ENCODE measurements around the gene WWC2. TPM values are rescaled to one million over a fixed set of nuclear protein-coding genes. Genes with fewer than 3 reads are reported as not detected.
"Not testable (repeated sequence)": the region's sequence is repeated elsewhere in the genome, so short reads cannot be mapped to it uniquely, and the experiment has no call there.

Gene WWC2
- total and polyA plus RNA-seq, 2 donors (not counting 3 experiments of a cell fraction or from before 2014, with no cell fraction given) = 12.9 to 52.2 TPM

DNA sequence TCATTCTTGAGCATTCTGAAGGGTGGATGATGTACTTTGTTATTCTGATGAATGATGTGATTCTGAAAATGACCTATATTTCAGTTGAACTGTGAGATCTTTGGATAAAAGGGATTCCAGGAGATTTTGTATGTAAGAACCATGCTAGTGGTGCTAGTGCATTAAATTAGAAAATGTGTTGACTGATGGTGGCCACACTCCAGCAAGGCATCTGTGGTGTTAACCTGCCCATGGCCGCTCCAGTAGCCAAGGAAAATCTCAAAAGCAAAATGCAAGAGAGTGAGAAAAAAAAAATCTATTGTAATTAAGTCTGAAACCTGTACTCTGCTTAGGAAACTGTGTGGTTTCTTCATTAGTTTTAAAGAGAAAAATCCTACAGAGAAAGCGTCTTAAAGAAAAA lies 93.5 kb downstream of the WWC2 start:
- H4K20me1 ChIP-seq (replicated peaks; ENCODE audit: control insufficient read depth, extremely low read depth, insufficient read depth, low read length) = peaks cover 3% of the 10 kb centered on the region
- H3K9me1 ChIP-seq (replicated peaks; ENCODE audit: control insufficient read depth, extremely low read depth, insufficient read depth, low read length) = no peaks in the 10 kb centered on the region
- TF ChIP-seq POLR2A (IDR thresholded peaks at IDR 0.05; ENCODE audit: low read depth, low read length) = no peak
- TF ChIP-seq, protein P1, sequence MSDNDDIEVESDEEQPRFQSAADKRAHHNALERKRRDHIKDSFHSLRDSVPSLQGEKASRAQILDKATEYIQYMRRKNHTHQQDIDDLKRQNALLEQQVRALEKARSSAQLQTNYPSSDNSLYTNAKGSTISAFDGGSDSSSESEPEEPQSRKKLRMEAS (IDR thresholded peaks at IDR 0.05; ENCODE audit: insufficient read depth, insufficient read length) = no peak
- no peak for TF ChIP-seq GATA2 (IDR thresholded peaks at IDR 0.05; ENCODE audit: insufficient read depth, insufficient read length, low read depth, low read length)
- TF ChIP-seq POLR2AphosphoS5 (IDR thresholded peaks at IDR 0.05; ENCODE audit: insufficient read depth, low read depth, low read length) = no peak
- no peak for TF ChIP-seq EZH2 (IDR thresholded peaks at IDR 0.05; ENCODE audit: borderline replicate concordance, low read depth, low read length, severe bottlenecking)
- TF ChIP-seq JUN (IDR thresholded peaks at IDR 0.05; ENCODE audit: borderline replicate concordance, insufficient read depth, insufficient read length, low read depth) = no peak
- TF ChIP-seq, protein P2, sequence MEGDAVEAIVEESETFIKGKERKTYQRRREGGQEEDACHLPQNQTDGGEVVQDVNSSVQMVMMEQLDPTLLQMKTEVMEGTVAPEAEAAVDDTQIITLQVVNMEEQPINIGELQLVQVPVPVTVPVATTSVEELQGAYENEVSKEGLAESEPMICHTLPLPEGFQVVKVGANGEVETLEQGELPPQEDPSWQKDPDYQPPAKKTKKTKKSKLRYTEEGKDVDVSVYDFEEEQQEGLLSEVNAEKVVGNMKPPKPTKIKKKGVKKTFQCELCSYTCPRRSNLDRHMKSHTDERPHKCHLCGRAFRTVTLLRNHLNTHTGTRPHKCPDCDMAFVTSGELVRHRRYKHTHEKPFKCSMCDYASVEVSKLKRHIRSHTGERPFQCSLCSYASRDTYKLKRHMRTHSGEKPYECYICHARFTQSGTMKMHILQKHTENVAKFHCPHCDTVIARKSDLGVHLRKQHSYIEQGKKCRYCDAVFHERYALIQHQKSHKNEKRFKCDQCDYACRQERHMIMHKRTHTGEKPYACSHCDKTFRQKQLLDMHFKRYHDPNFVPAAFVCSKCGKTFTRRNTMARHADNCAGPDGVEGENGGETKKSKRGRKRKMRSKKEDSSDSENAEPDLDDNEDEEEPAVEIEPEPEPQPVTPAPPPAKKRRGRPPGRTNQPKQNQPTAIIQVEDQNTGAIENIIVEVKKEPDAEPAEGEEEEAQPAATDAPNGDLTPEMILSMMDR (IDR thresholded peaks at IDR 0.05; ENCODE audit: extremely low read depth in 1 of 2, insufficient read depth in 1 of 2, low read depth in 1 of 2, low read length in 2 of 2) = no peak
- TF ChIP-seq FOS (IDR thresholded peaks at IDR 0.05; ENCODE audit: borderline replicate concordance, insufficient read depth, low read length) = no peak
- no peak for TF ChIP-seq MYC (IDR thresholded peaks at IDR 0.05; ENCODE audit: low read depth, low read length)
- BruUV-seq (replicated peaks) = no TSS peak
- H3K4me3 ChIP-seq (replicated peaks in 1 of 3; ENCODE audit: insufficient read depth in 1 of 3, low read depth in 1 of 3, low read length in 3 of 3) = no peak overlapping the region
- no peak overlapping the region for H3K4me2 ChIP-seq (ENCODE audit: insufficient read depth, low read length)
- H3K9ac ChIP-seq (replicated peaks; ENCODE audit: extremely low read depth, insufficient read depth, low read length) = no peak overlapping the region
- no peak overlapping the region for H3K27ac ChIP-seq (ENCODE audit: insufficient read depth, low read depth, low read length)
- dilution Hi-C loops (cut with MboI; ENCODE audit: extremely low pct_ligation_motif_present, low sequenced_read_pairs) (no loop called here), intact Hi-C loops (cut with micrococcal nuclease) (no loop called here)
- H3K9me3 ChIP-seq (replicated peaks; ENCODE audit: control insufficient read depth, insufficient read depth, low read length) = no peaks in the 10 kb centered on the region
- FAIRE-seq = no peak
- peaks cover 10% of the 10 kb centered on the region for H3K79me2 ChIP-seq (ENCODE audit: control insufficient read depth, insufficient read depth, low read length)
- ChIA-PET CTCF (no interaction called here), POLR2A (no interaction called here)
- no peaks in the 10 kb centered on the region for H3K27me3 ChIP-seq (ENCODE audit: control insufficient read depth in 2 of 2, insufficient read depth in 2 of 2, low read length in 2 of 2)
- no peak overlapping the region for H2AFZ ChIP-seq (ENCODE audit: low read depth, low read length)
- DNase-seq (ENCODE audit: low read depth, low spot score) = no peak
- no peaks in the 10 kb centered on the region for H3K36me3 ChIP-seq (ENCODE audit: control insufficient read depth in 2 of 2, extremely low read depth in 1 of 2, insufficient read depth in 2 of 2, low read length in 2 of 2)
- H3K4me1 ChIP-seq (ENCODE audit: control insufficient read depth, extremely low read depth, insufficient read depth, low read length) = no peaks in the 10 kb centered on the region

DNA sequence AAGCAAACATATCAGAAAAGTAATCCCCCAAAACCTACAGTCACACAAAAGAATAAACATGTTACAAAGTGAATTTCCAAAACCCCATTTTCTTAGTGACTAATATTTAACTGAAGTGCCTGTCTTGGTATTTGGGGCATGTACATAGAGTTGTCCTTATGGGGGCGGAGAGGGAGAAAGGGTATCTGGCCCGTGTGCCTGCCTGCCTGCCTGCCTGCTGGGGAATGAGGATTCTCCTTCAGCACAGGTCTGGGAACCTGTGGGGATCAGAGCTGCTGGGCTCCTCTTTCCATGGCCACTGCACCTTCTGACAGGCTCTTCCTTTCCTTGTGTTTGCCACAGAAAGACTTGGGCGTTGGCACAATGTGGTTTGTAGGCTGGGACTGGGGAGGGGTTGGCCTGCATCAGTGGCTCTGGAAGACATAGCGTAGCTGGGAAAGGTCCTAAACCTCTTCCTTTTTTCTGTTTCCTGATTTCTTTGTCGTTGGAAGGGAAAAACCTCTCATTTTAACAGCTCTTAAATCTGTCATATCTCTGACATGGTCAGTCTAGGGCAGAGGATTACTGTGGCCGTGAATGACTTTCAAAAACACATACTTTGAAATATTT lies 94.8 kb downstream of the WWC2 start:
- FAIRE-seq; H3K4me1 ChIP-seq (ENCODE audit: control insufficient read depth, extremely low read depth, insufficient read depth, low read length); H3K4me2 ChIP-seq (ENCODE audit: insufficient read depth, low read length); POLR2A ChIA-PET; H2AFZ ChIP-seq (ENCODE audit: low read depth, low read length); dilution Hi-C loops (cut with MboI; ENCODE audit: extremely low pct_ligation_motif_present, low sequenced_read_pairs); H3K27ac ChIP-seq (ENCODE audit: insufficient read depth, low read depth, low read length); H3K4me3 ChIP-seq (replicated peaks in 1 of 3; ENCODE audit: insufficient read depth in 1 of 3, low read depth in 1 of 3, low read length in 3 of 3); H3K9me1 ChIP-seq (replicated peaks; ENCODE audit: control insufficient read depth, extremely low read depth, insufficient read depth, low read length); BruUV-seq (replicated peaks); H4K20me1 ChIP-seq (replicated peaks; ENCODE audit: control insufficient read depth, extremely low read depth, insufficient read depth, low read length); H3K9me3 ChIP-seq (replicated peaks; ENCODE audit: control insufficient read depth, insufficient read depth, low read length); DNase-seq (ENCODE audit: low read depth, low spot score); intact Hi-C loops (cut with micrococcal nuclease); H3K9ac ChIP-seq (replicated peaks; ENCODE audit: extremely low read depth, insufficient read depth, low read length); H3K27me3 ChIP-seq (ENCODE audit: control insufficient read depth in 2 of 2, insufficient read depth in 2 of 2, low read length in 2 of 2); H3K36me3 ChIP-seq (ENCODE audit: control insufficient read depth in 2 of 2, extremely low read depth in 1 of 2, insufficient read depth in 2 of 2, low read length in 2 of 2): not testable (repeated sequence)
- CTCF ChIA-PET = interaction anchor here (0.9 to 1.5 kb wide), 2 partner anchors 10 to 18 kb away, joined by 3 to 4 read pairs; no protein-coding TSS in a partner anchor
- H3K79me2 ChIP-seq (ENCODE audit: control insufficient read depth, insufficient read depth, low read length) = peaks cover 12% of the 10 kb centered on the region

Data from endothelial cell of umbilical vein (primary cell).